Left lobe of liver (tissue), 2 donors: ENCODE data around the gene PMM2. TPM values are rescaled to one million over a fixed set of nuclear protein-coding genes. Genes with fewer than 3 reads are reported as not detected.

Experiments used
- ATAC-seq: fragments of 200-7000 bp; cut with Tn5 transposase; one replicate; pipeline ENCODE4 v1.9.1; 2020; ENCODE audit warnings: mild to moderate bottlenecking, moderate library complexity
- DNase-seq: peaks from one replicate; pipeline ENCODE4 v3.0.0-alpha.2; 2020; ENCODE audit warnings: low spot score
- total RNA-seq: library from RNA; stranded (reverse); gene quantifications from one replicate; pipeline ENCODE4 v1.2.1, GENCODE V29; 2021
- donor health status: DM: no; HTN: no; CAD: no; lungs with moderate emphysema.
- donor health status: DM: no; HTN: yes; CAD: no.

Gene PMM2
- total RNA-seq, 1 donor from 2014 or later = 22.9 TPM

- ATAC-seq (no peak), DNase-seq (no peak)
Observed at GRCh38 chr16:8849411-8850011, 51.9 kb downstream of the PMM2 start.

GRCh38 chr16:8850279-8850885 is 52.7 kb downstream of the PMM2 start:
- DNase-seq (peak; percentile 85), ATAC-seq (peak; percentile 81)

- ATAC-seq (no peak), DNase-seq (no peak)
Observed at GRCh38 chr16:8851761-8852403, 54.2 kb downstream of the PMM2 start.

- ATAC-seq = no peak
- no peak for DNase-seq
Observed at GRCh38 chr16:8852534-8852933, 54.9 kb downstream of the PMM2 start.

GRCh38 chr16:8853150-8853549 is 55.5 kb downstream of the PMM2 start:
- ATAC-seq (no peak), DNase-seq (no peak)

- no peak for DNase-seq
- no peak for ATAC-seq
Observed at GRCh38 chr16:8853611-8854010, 56.0 kb downstream of the PMM2 start.

DNA sequence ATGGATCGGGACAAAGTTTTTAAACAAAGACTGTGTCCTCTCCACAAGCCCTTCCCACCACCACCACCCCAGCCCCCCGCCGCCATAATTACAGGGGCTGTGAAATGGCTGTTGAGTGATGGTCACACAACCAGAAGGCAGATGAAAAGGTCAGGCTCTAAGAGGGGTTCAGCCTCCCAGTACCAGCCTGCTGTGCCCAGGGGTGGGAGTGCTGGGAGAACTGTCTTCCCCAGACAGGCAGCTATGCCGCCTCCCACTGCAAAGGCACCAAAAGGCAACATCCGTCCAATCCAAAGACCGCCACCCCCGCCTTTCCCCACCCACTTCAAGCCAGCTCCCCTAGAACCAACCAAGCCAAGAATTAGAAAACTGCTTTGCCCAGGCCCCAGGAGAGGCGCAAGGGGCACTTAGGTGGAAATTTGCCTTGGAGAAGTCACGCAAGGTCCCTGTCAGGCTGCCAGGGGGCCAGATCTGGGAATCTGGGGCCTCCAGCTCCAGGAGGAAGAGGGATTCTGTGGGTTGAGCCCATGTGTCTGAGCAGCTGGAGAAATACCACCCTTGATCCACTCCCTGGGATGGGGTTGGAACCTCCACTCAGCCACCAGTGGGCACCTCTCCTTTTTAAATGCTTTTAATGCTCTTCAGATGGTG is 56.8 kb downstream of the PMM2 start:
- ATAC-seq (no peak), DNase-seq (no peak)

DNA sequence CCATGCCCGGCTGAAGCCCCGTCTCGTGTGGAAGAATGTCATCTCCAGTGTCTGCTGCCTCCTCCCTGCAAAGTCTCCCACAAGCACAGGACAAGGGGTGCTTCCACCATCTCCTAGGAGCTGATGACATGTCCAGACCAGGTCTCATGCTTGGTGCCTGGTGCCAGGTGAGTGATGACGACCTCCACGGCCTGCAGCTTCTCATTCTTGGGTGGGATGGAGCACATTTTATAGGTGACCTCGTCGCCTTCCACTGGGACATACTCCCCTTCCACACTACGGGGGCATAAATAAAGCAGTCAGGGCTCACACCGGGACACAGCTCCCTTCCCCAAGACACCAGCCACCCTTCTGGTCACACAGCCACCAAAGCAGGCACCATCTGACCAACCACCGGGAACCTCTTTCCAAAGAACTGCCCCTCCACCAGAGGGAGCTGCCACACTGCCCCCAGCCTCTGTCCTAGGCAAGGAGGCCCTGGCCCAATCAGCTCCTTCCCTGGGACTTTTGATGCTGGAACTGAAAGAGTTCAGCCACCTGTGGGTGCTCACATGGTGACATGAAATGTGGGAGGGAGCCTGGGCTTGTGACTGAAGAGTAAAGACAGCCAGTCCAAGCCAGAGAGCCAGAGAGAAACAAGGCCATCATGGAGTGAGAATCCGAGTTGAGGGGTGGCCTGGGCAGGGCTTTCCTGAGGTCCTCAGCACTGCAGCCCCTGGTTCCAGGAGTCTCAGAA is 57.6 kb downstream of the PMM2 start:
- DNase-seq (no peak), ATAC-seq (no peak)

GRCh38 chr16:8855972-8856371 is 58.3 kb downstream of the PMM2 start:
- no peak for ATAC-seq
- no peak for DNase-seq

DNA sequence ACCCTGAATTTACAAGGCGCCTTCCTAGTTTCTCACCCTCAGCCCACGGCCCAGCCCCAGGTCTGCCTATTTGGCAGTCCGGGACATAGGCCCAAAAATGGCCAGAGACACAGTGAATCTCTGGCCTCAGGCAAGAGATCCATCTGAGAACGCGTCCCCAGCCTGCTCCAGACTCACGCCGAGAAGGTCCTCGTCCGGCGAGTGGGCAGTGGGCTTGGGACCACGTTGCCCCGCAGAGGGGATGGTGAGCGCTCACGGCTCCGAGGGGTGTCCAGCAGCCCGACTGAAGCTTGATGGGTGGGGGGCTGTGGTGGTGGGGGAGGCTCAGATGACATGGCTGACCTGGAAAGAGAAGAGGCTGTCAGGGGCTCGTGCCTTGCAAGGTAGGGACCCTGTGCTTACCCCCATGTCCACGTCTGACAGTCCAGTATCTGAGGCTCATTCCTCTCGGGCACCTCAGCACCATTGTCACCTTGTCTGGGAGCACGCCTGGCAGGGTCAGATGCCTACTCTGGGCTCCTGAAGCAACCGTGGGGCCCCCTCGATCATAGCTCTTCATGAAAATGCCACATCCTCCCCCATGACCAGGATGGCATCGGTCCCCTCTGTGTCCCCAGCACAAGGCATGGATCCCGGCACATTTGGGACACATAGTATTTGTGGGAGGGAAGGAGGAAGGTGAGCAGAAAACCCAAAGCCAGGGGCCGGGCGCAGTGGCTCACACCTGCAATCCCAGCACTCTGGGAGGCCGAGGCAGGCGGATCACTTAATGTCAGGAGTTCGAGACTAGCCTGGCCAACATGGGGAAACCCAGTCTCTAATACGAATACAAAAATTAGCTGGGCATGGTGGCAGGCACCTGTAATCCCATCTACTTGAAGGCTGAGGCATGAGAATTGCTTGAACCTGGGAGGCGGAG is 61.6 kb downstream of the PMM2 start:
- no peak for ATAC-seq
- DNase-seq = no peak

- peak; percentile 82 for DNase-seq
Observed at GRCh38 chr16:8859913-8860881, 62.6 kb downstream of the PMM2 start.

GRCh38 chr16:8861563-8862308 is 64.1 kb downstream of the PMM2 start:
- peak; percentile 72 for DNase-seq
- peak; percentile 34 for ATAC-seq

More at GRCh38 chr16:8859913-8860881, 62.6 kb downstream of the PMM2 start:
- ATAC-seq = peak; percentile 18

GRCh38 chr16:8862309-8863130 is 64.9 kb downstream of the PMM2 start:
- ATAC-seq (no peak), DNase-seq (no peak)

DNA sequence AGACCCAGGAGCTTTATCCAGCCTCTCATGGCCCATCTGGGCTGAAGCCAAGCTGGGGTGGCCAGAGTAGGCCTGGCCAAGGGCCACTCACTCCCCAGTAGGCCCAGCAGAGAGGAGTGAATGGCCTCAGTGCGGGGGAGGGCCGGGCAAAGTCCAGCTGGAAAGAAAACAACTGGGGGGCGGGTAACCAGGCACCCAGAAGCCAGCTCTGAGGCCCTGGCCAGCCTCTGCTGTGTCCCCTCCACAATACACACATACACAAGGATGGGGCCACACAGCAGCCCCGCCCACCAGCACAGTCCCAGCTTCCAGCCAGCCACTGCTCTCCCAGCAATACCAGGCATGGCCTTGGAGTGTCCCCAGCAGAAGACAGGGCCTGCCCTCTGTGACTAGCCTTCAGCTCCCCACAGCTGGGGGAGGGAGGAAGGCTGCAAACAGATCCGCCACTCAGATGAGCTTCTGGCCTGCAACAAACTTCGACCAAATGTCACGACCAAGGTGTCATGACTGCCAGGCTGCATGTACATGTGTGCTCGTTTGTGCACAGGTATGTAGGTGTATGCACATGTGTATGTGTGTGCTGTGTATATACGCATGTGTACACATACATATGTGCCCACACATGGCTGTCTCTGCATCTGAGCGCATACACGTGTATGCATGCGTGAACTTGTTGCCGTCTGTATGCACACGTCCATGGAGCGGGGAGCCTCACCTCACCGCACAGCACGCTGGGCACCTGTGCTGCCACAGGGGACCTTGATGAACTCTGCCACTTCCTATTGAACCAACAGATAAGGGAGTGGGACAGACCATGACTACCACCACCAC is 66.2 kb downstream of the PMM2 start:
- ATAC-seq (peak; percentile 69), DNase-seq (peak; percentile 99)

DNA sequence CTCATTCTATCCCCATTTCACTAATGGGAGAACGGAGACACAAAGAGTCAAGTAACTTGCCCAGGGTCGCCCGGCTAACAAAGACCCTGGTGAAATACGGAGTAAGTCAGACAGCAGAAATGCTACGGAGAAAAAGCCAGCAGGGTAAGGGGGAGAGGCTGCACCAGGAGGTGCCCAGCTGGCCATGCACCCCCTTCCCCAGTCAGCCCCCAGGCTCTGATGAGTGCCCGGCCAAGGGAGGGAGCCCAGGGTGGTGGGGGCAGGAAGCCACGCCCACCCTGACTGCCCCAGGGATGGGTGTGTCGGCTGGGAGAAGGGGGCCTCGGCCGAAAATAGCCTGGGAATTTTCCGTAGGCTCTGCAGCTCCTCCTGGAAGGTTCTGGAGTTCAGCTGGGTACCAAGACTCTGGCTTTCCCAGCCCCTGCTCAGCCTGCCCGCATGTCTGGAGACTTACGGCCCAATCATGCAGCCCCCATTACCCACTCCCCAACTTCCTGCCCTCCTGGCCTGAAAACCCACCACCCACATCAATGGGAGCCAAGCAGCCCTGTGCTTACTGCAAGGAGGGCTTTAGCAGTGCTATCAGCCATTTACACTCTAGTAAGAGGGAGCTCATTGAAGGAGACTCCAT is 67.0 kb downstream of the PMM2 start:
- ATAC-seq (no peak), DNase-seq (no peak)
